Measurements from ENCODE around the gene RGS10. TPM values are rescaled to one million over a fixed set of nuclear protein-coding genes. Genes with fewer than 3 reads are reported as not detected.
A peak's percentile ranks its signal among the peaks of the same experiment; 100 is the strongest.

Gene RGS10
- total and polyA plus RNA-seq, 9 of the 15 experiments (the other 6 are each of a cell fraction or from before 2014, with no cell fraction given), result 31.9 to 123 (median 62.1) TPM

- peak in 1 of 2 experiments; percentile 48; a peak in 2 of 4 replicates for TF ChIP-seq MAZ (CRISPR knock-in tag; conservative IDR thresholded peaks at IDR 0.05 in 1 of 2, IDR thresholded peaks at IDR 0.05 in 1 of 2)
- TF ChIP-seq VEZF1 (CRISPR knock-in tag; IDR thresholded peaks at IDR 0.05), result peak; percentile 50; the same call in 1 of the 2 replicates
- no peak for TF ChIP-seq XRCC5 (IDR thresholded peaks at IDR 0.05; ENCODE audit: low read depth, low read length)
- no peak for TF ChIP-seq RNF2 (IDR thresholded peaks at IDR 0.05)
- TF ChIP-seq CTCF (IDR thresholded peaks at IDR 0.05 in 2 of 3, conservative IDR thresholded peaks at IDR 0.05 in 1 of 3; ENCODE audit: insufficient read depth in 2 of 3, low read depth in 1 of 3, low read length in 3 of 3), result peak; percentile 21 to 37 (median 34); a peak in 4 of 6 replicates
- no peak for TF ChIP-seq WHSC1 (IDR thresholded peaks at IDR 0.05; ENCODE audit: low read length)
- TF ChIP-seq NCOR1 (IDR thresholded peaks at IDR 0.05), result peak; percentile 75
- peak; percentile 42; the same call in 1 of the 2 replicates for TF ChIP-seq MTA2 (IDR thresholded peaks at IDR 0.05; ENCODE audit: low read depth)
These were observed 3.7 kb downstream of the RGS10 start (continued) for GRCh38 chr10:119538632-119539358.
